ENCODE measurements around the gene LRRC8C. TPM values are rescaled to one million over a fixed set of nuclear protein-coding genes. Genes with fewer than 3 reads are reported as not detected.

LRRC8C gene
- total and polyA plus RNA-seq, 4 donors, result 0.63 to 3.5 (median 1.5) TPM

- Histone ChIP-seq H3K27ac (ENCODE audit: low read depth in 1 of 2, low read length in 2 of 2) (no peak overlapping the region), H3K36me3 (ENCODE audit: control insufficient read depth in 4 of 4, insufficient read depth in 3 of 4, low read depth in 1 of 4, low read length in 3 of 4) (no peaks in the 10 kb centered on the region), H3K27me3 (ENCODE audit: control insufficient read depth in 4 of 4, insufficient read depth in 4 of 4, low read length in 3 of 4) (peaks cover 0 to 3% (median 0%) of the 10 kb centered on the region in 4 donors), H3K4me3 (ENCODE audit: low read depth in 1 of 3, low read length in 3 of 3) (no peak overlapping the region), H3K9me3 (ENCODE audit: control insufficient read depth in 4 of 4, low read length in 3 of 4) (no peaks in the 10 kb centered on the region), H3K4me1 (ENCODE audit: control insufficient read depth in 4 of 4, insufficient read depth in 4 of 4, low read length in 3 of 4) (no peaks in the 10 kb centered on the region), H3K9ac (ENCODE audit: low read depth in 1 of 2, low read length in 2 of 2) (no peak overlapping the region)
- WGBS, result 47% methylated on average over 1 of the region's 1 CpG
- DNase-seq (ENCODE audit: low spot score), result no peak
- TF ChIP-seq SP1 (IDR thresholded peaks at IDR 0.05) (no peak), FOXA1 (IDR thresholded peaks at IDR 0.05) (no peak), HNF4G (IDR thresholded peaks at IDR 0.05) (no peak)
These were observed 65.7 kb downstream of the LRRC8C start for GRCh38 chr1:89698624-89699023.

GRCh38 chr1:89699451-89699986, 66.6 kb downstream of the LRRC8C start:
- WGBS, result 70% methylated on average over 4 of the region's 4 CpGs
- H3K9ac ChIP-seq (ENCODE audit: low read depth in 1 of 2, low read length in 2 of 2), result no peak overlapping the region
- H3K36me3 ChIP-seq (ENCODE audit: control insufficient read depth in 4 of 4, insufficient read depth in 3 of 4, low read depth in 1 of 4, low read length in 3 of 4), result no peaks in the 10 kb centered on the region
- DNase-seq (ENCODE audit: low spot score), result no peak
- TF ChIP-seq ZBTB33 (IDR thresholded peaks at IDR 0.05), result no peak
- no peak for TF ChIP-seq TAF1 (conservative IDR thresholded peaks at IDR 0.05)
- no peak for TF ChIP-seq MAX (IDR thresholded peaks at IDR 0.05)
- TF ChIP-seq HNF4A (conservative IDR thresholded peaks at IDR 0.05), result no peak
- TF ChIP-seq FOXA1 (IDR thresholded peaks at IDR 0.05), result no peak
- no peak for TF ChIP-seq SP1 (IDR thresholded peaks at IDR 0.05)
- TF ChIP-seq RAD21 (IDR thresholded peaks at IDR 0.05), result no peak
- TF ChIP-seq CTCF (IDR thresholded peaks at IDR 0.05; ENCODE audit: low read depth, low read length, missing input control), result no peak
- no peak for TF ChIP-seq FOXA2 (IDR thresholded peaks at IDR 0.05)
- no peak for TF ChIP-seq NR2F2 (IDR thresholded peaks at IDR 0.05)
- no peak for TF ChIP-seq RXRA (IDR thresholded peaks at IDR 0.05)
- no peak for TF ChIP-seq JUND (IDR thresholded peaks at IDR 0.05)
- no peak for TF ChIP-seq YY1 (IDR thresholded peaks at IDR 0.05)
- no peak for TF ChIP-seq GABPA (IDR thresholded peaks at IDR 0.05 in 1 of 2, conservative IDR thresholded peaks at IDR 0.05 in 1 of 2)
- no peak for TF ChIP-seq REST (IDR thresholded peaks at IDR 0.05)
- TF ChIP-seq EGR1 (IDR thresholded peaks at IDR 0.05; ENCODE audit: low read depth in 2 of 2), result no peak
- H3K9me3 ChIP-seq (ENCODE audit: control insufficient read depth in 4 of 4, low read length in 3 of 4), result no peaks in the 10 kb centered on the region
- no peak overlapping the region for H3K4me3 ChIP-seq (ENCODE audit: low read depth in 1 of 3, low read length in 3 of 3)
- H3K27ac ChIP-seq (ENCODE audit: low read depth in 1 of 2, low read length in 2 of 2), result no peak overlapping the region
- H3K27me3 ChIP-seq (ENCODE audit: control insufficient read depth in 4 of 4, insufficient read depth in 4 of 4, low read length in 3 of 4), result peaks cover 0 to 3% (median 0%) of the 10 kb centered on the region in 4 donors
- H3K4me1 ChIP-seq (ENCODE audit: control insufficient read depth in 4 of 4, insufficient read depth in 4 of 4, low read length in 3 of 4), result no peaks in the 10 kb centered on the region

Data from liver (tissue), 9 donors.